IMR-90 (cell line): ENCODE data around the gene CDH13. TPM values are rescaled to one million over a fixed set of nuclear protein-coding genes. Genes with fewer than 3 reads are reported as not detected.

Source experiments
- ATAC-seq: fragments of 200-7000 bp; cut with Tn5 transposase; 2 replicates; pipeline ENCODE4 v1.9.1; 2020; ENCODE audit warnings: low read depth, mild to moderate bottlenecking, moderate library complexity
- BruUV-seq: library from RNA; stranded (reverse); fragments of 400-500 nt; replicated peaks from 2 replicates; lab custom pipeline; 2021; lab: Mats Ljungman, UMichigan
- CTCF ChIA-PET: fragments of 300-600 bp; formaldehyde crosslinking; extraction: SDS; loops from one replicate; lab custom pipeline; 2021; ENCODE audit warnings: antibody characterized with exemption; lab: Yijun Ruan, JAX
- POLR2A ChIA-PET: fragments of 300-600 bp; sonication (Branson Sonifier 250); formaldehyde crosslinking; loops from one replicate; lab custom pipeline; 2022; ENCODE audit warnings: antibody characterized with exemption; ENCODE audit not compliant: unreplicated experiment; lab: Charles Lee
- DNase-seq: peaks from one replicate; pipeline ENCODE4 v3.0.0; 2013
- H2AFZ ChIP-seq: replicated peaks from 2 replicates; pipeline ENCODE3; 2013; ENCODE audit warnings: low read length, mild to moderate bottlenecking; ENCODE audit not compliant: poor library complexity
- H2AK5ac ChIP-seq: 2 replicates; pipeline ENCODE4 v1.6.1; 2013; ENCODE audit warnings: low read depth, low read length, inconsistent platforms
- H2AK9ac ChIP-seq: replicated peaks from 2 replicates; pipeline ENCODE3; 2013; ENCODE audit warnings: mild to moderate bottlenecking, low read depth, low read length, moderate library complexity; ENCODE audit not compliant: poor library complexity
- H2BK120ac ChIP-seq: 2 replicates; pipeline ENCODE4 v1.6.1; 2013; ENCODE audit warnings: low read depth, low read length, inconsistent platforms
- H2BK15ac ChIP-seq: 3 replicates; pipeline ENCODE4 v1.6.1; 2013; ENCODE audit warnings: low read depth, low read length, inconsistent platforms
- H2BK20ac ChIP-seq: 2 replicates; pipeline ENCODE4 v1.6.1; 2013; ENCODE audit warnings: low read depth, mild to moderate bottlenecking, inconsistent platforms, low read length, moderate library complexity
- H2BK5ac ChIP-seq: 2 replicates; pipeline ENCODE4 v1.6.1; 2013; ENCODE audit warnings: mild to moderate bottlenecking, low read depth, low read length, inconsistent platforms; ENCODE audit not compliant: poor library complexity, severe bottlenecking
- H3K14ac ChIP-seq: replicated peaks from 2 replicates; pipeline ENCODE4 v1.6.1; 2013; ENCODE audit warnings: low read depth, low read length, inconsistent platforms
- H3K18ac ChIP-seq: 2 replicates; pipeline ENCODE4 v1.6.1; 2013; ENCODE audit warnings: low read depth, low read length, control low read depth
- H3K23ac ChIP-seq: 2 replicates; pipeline ENCODE4 v1.6.1; 2013; ENCODE audit warnings: low read depth, low read length, inconsistent platforms
- H3K27ac ChIP-seq: 2 replicates; pipeline ENCODE4 v1.5.1; 2013; ENCODE audit warnings: mild to moderate bottlenecking, control low read depth, low read length; ENCODE audit not compliant: insufficient read depth
- H3K27me3 ChIP-seq: 2 replicates; pipeline ENCODE4 v1.6.1; 2013; ENCODE audit warnings: low read length; ENCODE audit not compliant: control insufficient read depth, insufficient read depth
- H3K36me3 ChIP-seq: 2 replicates; pipeline ENCODE4 v1.6.1; 2013; ENCODE audit warnings: low read length, mixed read lengths; ENCODE audit not compliant: control insufficient read depth, insufficient read depth
- H3K4ac ChIP-seq: 2 replicates; pipeline ENCODE4 v1.6.1; 2013; ENCODE audit warnings: low read depth, low read length, inconsistent platforms
- H3K4me1 ChIP-seq: 2 replicates; pipeline ENCODE4 v1.6.1; 2013; ENCODE audit warnings: low read length, mixed read lengths; ENCODE audit not compliant: control insufficient read depth, insufficient read depth
- H3K4me2 ChIP-seq: 2 replicates; pipeline ENCODE4 v1.6.1; 2013; ENCODE audit warnings: low read depth, mild to moderate bottlenecking, control low read depth, low read length, moderate library complexity
- H3K4me3 ChIP-seq: 2 replicates; pipeline ENCODE4 v1.5.1; 2013; ENCODE audit warnings: low read depth, mild to moderate bottlenecking, control low read depth, low read length, moderate library complexity; ENCODE audit not compliant: insufficient read depth
- H3K56ac ChIP-seq: 2 replicates; pipeline ENCODE4 v1.6.1; 2013; ENCODE audit warnings: low read length, inconsistent platforms; ENCODE audit not compliant: insufficient read depth; ENCODE audit errors: extremely low read depth
- H3K79me1 ChIP-seq, 2 experiments: 2 replicates each; pipeline ENCODE4 v1.6.1; 2013; ENCODE audit warnings: low read length in 2 of 2, inconsistent platforms in 1 of 2, low read depth in 1 of 2
- H3K9ac ChIP-seq: 2 replicates; pipeline ENCODE4 v1.6.1; 2013; ENCODE audit warnings: low read depth, low read length, control low read depth
- H3K9me1 ChIP-seq: 2 replicates; pipeline ENCODE4 v1.6.1; 2013; ENCODE audit warnings: low read length, inconsistent platforms; ENCODE audit not compliant: insufficient read depth
- H3K9me3 ChIP-seq: 2 replicates; pipeline ENCODE4 v1.6.1; 2013; ENCODE audit warnings: low read length; ENCODE audit not compliant: control insufficient read depth, insufficient read depth
- H4K20me1 ChIP-seq: 2 replicates; pipeline ENCODE4 v1.6.1; 2013; ENCODE audit warnings: low read length, inconsistent platforms; ENCODE audit not compliant: insufficient read depth
- H4K5ac ChIP-seq: 2 replicates; pipeline ENCODE4 v1.6.1; 2013; ENCODE audit warnings: mild to moderate bottlenecking, low read depth, low read length, control low read depth
- H4K8ac ChIP-seq, 2 experiments: 2 replicates each; pipeline ENCODE4 v1.6.1; 2013; ENCODE audit warnings: low read depth in 2 of 2, low read length in 2 of 2, control low read depth in 1 of 2, inconsistent platforms in 1 of 2
- H4K91ac ChIP-seq: 2 replicates; pipeline ENCODE4 v1.6.1; 2013; ENCODE audit warnings: low read depth, low read length, inconsistent platforms; ENCODE audit not compliant: insufficient read depth
- FOS ChIP-seq: fragments of 150-350 bp; IDR thresholded peaks from 2 replicates; pipeline ENCODE4 v1.6.1; 2016; ENCODE audit warnings: low read depth, low read length
- MXI1 ChIP-seq: IDR thresholded peaks from 2 replicates; pipeline ENCODE4 v1.6.1; 2012; ENCODE audit warnings: low read depth, mild to moderate bottlenecking, low read length, moderate library complexity, borderline replicate concordance
- NFE2L2 ChIP-seq: fragments of 150-350 bp; IDR thresholded peaks from 2 replicates; pipeline ENCODE4 v1.6.1; 2016; ENCODE audit warnings: low read depth, mild to moderate bottlenecking, low read length
- WGBS, 2 experiments: methylation state at CpG; one replicate each; pipeline versions ENCODE4 v1.1.5 to v1.1.7; 2013; ENCODE audit warnings: missing lambda C conversion rate in 2 of 2; ENCODE audit not compliant: insufficient read length in 1 of 2; ENCODE audit errors: extremely low coverage in 2 of 2; 5-methylcytosine and 5-hydroxymethylcytosine counted together
- dilution Hi-C: fragments of 300-500 bp; cut with HindIII; formaldehyde crosslinking; loops from one replicate; pipeline ENCODE4 v1.14.3; 2018; ENCODE audit warnings: low sequenced_read_pairs; ENCODE audit not compliant: unreplicated experiment
- in situ Hi-C: fragments of 300-500 bp; cut with MboI; formaldehyde crosslinking; loops from 3 replicates; pipeline ENCODE4 v1.14.3; 2019; ENCODE audit warnings: low sequenced_read_pairs, inconsistent platforms, mixed read lengths
- intact Hi-C: fragments of 100-400 bp; cut with micrococcal nuclease; formaldehyde crosslinking; loops from 2 replicates; pipeline ENCODE4 v1.10.0; 2022
- polyA plus RNA-seq, 3 experiments: library from polyadenylated mRNA; depleted of rRNA; stranded (reverse); fragments of >200 nt; gene quantifications; 2 replicates each; pipeline ENCODE4 v1.2.3, GENCODE V29; 2012; ENCODE audit warnings: low replicate concordance in 1 of 3
- total RNA-seq: library from RNA; depleted of rRNA; stranded (reverse); fragments of >200 nt; gene quantifications from 2 replicates; pipeline ENCODE4 v1.2.3, GENCODE V29; 2012
- TF ChIP-seq, protein P1 (sequence below): conservative IDR thresholded peaks from 2 replicates; pipeline ENCODE4 v1.5.1; 2012; ENCODE audit warnings: mild to moderate bottlenecking, low read depth, low read length, improper control_type of control experiment

CDH13 gene
- total and polyA plus RNA-seq, 2 of the 4 experiments (the other 2 are of a cell fraction) = 61.6 to 74.7 TPM

DNA sequence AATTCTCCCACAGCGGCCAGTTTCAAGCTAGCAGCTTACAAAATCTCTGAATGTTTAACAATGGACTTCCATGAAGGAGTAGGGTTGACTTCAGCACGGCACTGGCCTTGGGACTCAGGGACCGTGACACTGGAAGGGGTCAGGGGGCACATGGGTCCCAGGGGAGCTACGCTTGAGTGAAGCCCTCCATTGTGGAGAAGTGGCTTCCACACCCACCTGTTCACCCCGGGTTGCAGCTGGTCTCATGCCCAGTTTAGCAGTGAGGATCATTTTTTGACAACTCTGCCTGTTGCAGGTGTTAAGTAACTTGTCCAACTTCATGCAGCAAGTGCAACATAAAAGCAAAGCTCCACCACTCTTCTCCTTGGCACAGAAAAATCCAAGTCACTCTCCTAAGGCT, 510.2 kb downstream of the CDH13 start:
- TF ChIP-seq, protein P1, sequence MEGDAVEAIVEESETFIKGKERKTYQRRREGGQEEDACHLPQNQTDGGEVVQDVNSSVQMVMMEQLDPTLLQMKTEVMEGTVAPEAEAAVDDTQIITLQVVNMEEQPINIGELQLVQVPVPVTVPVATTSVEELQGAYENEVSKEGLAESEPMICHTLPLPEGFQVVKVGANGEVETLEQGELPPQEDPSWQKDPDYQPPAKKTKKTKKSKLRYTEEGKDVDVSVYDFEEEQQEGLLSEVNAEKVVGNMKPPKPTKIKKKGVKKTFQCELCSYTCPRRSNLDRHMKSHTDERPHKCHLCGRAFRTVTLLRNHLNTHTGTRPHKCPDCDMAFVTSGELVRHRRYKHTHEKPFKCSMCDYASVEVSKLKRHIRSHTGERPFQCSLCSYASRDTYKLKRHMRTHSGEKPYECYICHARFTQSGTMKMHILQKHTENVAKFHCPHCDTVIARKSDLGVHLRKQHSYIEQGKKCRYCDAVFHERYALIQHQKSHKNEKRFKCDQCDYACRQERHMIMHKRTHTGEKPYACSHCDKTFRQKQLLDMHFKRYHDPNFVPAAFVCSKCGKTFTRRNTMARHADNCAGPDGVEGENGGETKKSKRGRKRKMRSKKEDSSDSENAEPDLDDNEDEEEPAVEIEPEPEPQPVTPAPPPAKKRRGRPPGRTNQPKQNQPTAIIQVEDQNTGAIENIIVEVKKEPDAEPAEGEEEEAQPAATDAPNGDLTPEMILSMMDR = no peak
- no peak for TF ChIP-seq NFE2L2
- no peak for TF ChIP-seq MXI1
- no peak for TF ChIP-seq FOS
- no peak overlapping the region for H4K8ac ChIP-seq
- ATAC-seq (peak; percentile 15), DNase-seq (no peak)
- H2BK20ac ChIP-seq = no peak overlapping the region
- H3K23ac ChIP-seq = no peak overlapping the region
- CTCF ChIA-PET = no interaction called here
- no peak overlapping the region for H3K56ac ChIP-seq
- no peak overlapping the region for H2BK5ac ChIP-seq
- 100% methylated on average over 1 of the region's 5 CpGs; no CpG with 5 or more reads in 1 of the 2 experiments for WGBS, 2 experiments
- H3K9me1 ChIP-seq = peaks cover 6% of the 10 kb centered on the region; the same call in 1 of the 2 replicates
- H3K27ac ChIP-seq = no peak overlapping the region
- peaks cover 11% of the 10 kb centered on the region; the same call in 1 of the 2 replicates for H4K20me1 ChIP-seq
- H2BK120ac ChIP-seq = no peak overlapping the region
- H2AK5ac ChIP-seq = no peak overlapping the region
- H3K4me3 ChIP-seq = peak overlapping the region; percentile 46
- H3K9me3 ChIP-seq = no peaks in the 10 kb centered on the region
- H4K91ac ChIP-seq = no peak overlapping the region
- no peaks in the 10 kb centered on the region for H3K79me1 ChIP-seq
- intact Hi-C loops = loop anchor here (10.0 kb wide), 2 partner anchors 218 to 502 kb away; no protein-coding TSS in a partner anchor
- no peak overlapping the region for H3K14ac ChIP-seq
- no peaks in the 10 kb centered on the region for H3K36me3 ChIP-seq
- peak overlapping the region; percentile 86 for H3K4me2 ChIP-seq
- H4K5ac ChIP-seq = no peak overlapping the region
- H2AFZ ChIP-seq = no peak overlapping the region
- H2BK15ac ChIP-seq = no peak overlapping the region
- POLR2A ChIA-PET = no interaction called here
- in situ Hi-C loops = no loop called here
- no peak overlapping the region for H3K9ac ChIP-seq
- no peaks in the 10 kb centered on the region for H3K27me3 ChIP-seq
- dilution Hi-C loops = no loop called here
- peaks cover 11% of the 10 kb centered on the region for H3K4me1 ChIP-seq
- no peak overlapping the region for H3K18ac ChIP-seq
- no TSS peak for BruUV-seq
- H2AK9ac ChIP-seq = no peak overlapping the region
- no peak overlapping the region for H3K4ac ChIP-seq
